HUES64 (cell line): Measurements from ENCODE around the gene MKNK2.

ENCODE experiments used
- H3K27ac ChIP-seq: 2 replicates; pipeline ENCODE4 v1.7.0; 2013; ENCODE audit warnings: low read depth, low read length, inconsistent platforms
- H3K27me3 ChIP-seq: 2 replicates; pipeline ENCODE4 v1.6.1; 2013; ENCODE audit warnings: mild to moderate bottlenecking, low read length; ENCODE audit not compliant: insufficient read depth
- H3K36me3 ChIP-seq: 2 replicates; pipeline ENCODE4 v1.6.1; 2013; ENCODE audit warnings: mild to moderate bottlenecking, low read length; ENCODE audit not compliant: insufficient read depth
- H3K4me1 ChIP-seq: 2 replicates; pipeline ENCODE4 v1.6.1; 2013; ENCODE audit warnings: mild to moderate bottlenecking, low read length, moderate library complexity; ENCODE audit not compliant: insufficient read depth
- H3K4me3 ChIP-seq: 2 replicates; pipeline ENCODE4 v1.5.1; 2013; ENCODE audit warnings: mild to moderate bottlenecking, low read length, moderate library complexity
- H3K9ac ChIP-seq: 2 replicates; pipeline ENCODE4 v1.6.1; 2013; ENCODE audit warnings: mild to moderate bottlenecking, low read depth, low read length
- H3K9me3 ChIP-seq: 2 replicates; pipeline ENCODE4 v1.6.1; 2013; ENCODE audit warnings: low read depth, low read length; ENCODE audit not compliant: insufficient read depth
- WGBS: fragments of 150-250, 120-280 bp; methylation state at CpG from one replicate; pipeline ENCODE4 v1.1.7; 2013; ENCODE audit warnings: missing lambda C conversion rate; 5-methylcytosine and 5-hydroxymethylcytosine counted together

The MKNK2 gene

GRCh38 chr19:2077833-2078619, 27.0 kb upstream of the MKNK2 start:
- Histone ChIP-seq H3K9ac (no peak overlapping the region), H3K9me3 (no peaks in the 10 kb centered on the region)

GRCh38 chr19:2077398-2077797, 26.4 kb upstream of the MKNK2 start:
- peaks cover 20% of the 10 kb centered on the region; the same call in 1 of the 2 replicates for H3K36me3 ChIP-seq
- H3K9me3 ChIP-seq, result no peaks in the 10 kb centered on the region
- WGBS, result 95% methylated on average over 7 of the region's 7 CpGs

More at GRCh38 chr19:2077833-2078619, 27.0 kb upstream of the MKNK2 start:
- Histone ChIP-seq H3K4me1 (no peaks in the 10 kb centered on the region), H3K4me3 (no peak overlapping the region), H3K36me3 (peaks cover 16% of the 10 kb centered on the region; the same call in 1 of the 2 replicates), H3K27ac (no peak overlapping the region), H3K27me3 (no peaks in the 10 kb centered on the region)
- 96% methylated on average over 44 of the region's 44 CpGs for WGBS

GRCh38 chr19:2076526-2076944, 25.5 kb upstream of the MKNK2 start:
- Histone ChIP-seq H3K27ac (no peak overlapping the region), H3K9me3 (no peaks in the 10 kb centered on the region), H3K4me1 (no peaks in the 10 kb centered on the region), H3K27me3 (no peaks in the 10 kb centered on the region), H3K4me3 (no peak overlapping the region), H3K36me3 (peaks cover 21% of the 10 kb centered on the region; the same call in 1 of the 2 replicates), H3K9ac (no peak overlapping the region)
- 96% methylated on average over 32 of the region's 32 CpGs for WGBS

More at GRCh38 chr19:2077398-2077797, 26.4 kb upstream of the MKNK2 start:
- Histone ChIP-seq H3K27ac (no peak overlapping the region), H3K9ac (no peak overlapping the region), H3K4me3 (no peak overlapping the region), H3K4me1 (no peaks in the 10 kb centered on the region), H3K27me3 (no peaks in the 10 kb centered on the region)

- Histone ChIP-seq H3K4me3 (no peak overlapping the region), H3K9me3 (no peaks in the 10 kb centered on the region), H3K27ac (no peak overlapping the region), H3K27me3 (no peaks in the 10 kb centered on the region), H3K9ac (no peak overlapping the region), H3K4me1 (no peaks in the 10 kb centered on the region), H3K36me3 (peaks cover 17% of the 10 kb centered on the region; the same call in 1 of the 2 replicates)
- 95% methylated on average over 32 of the region's 32 CpGs for WGBS
Observed at GRCh38 chr19:2072757-2073551, 21.9 kb upstream of the MKNK2 start.

GRCh38 chr19:2070986-2071673, 20.1 kb upstream of the MKNK2 start:
- Histone ChIP-seq H3K27ac (no peak overlapping the region), H3K9me3 (no peaks in the 10 kb centered on the region), H3K27me3 (no peaks in the 10 kb centered on the region), H3K36me3 (peaks cover 8% of the 10 kb centered on the region; the same call in 1 of the 2 replicates), H3K9ac (no peak overlapping the region), H3K4me3 (no peak overlapping the region), H3K4me1 (no peaks in the 10 kb centered on the region)
- WGBS, result 93% methylated on average over 19 of the region's 19 CpGs

- 94% methylated on average over 10 of the region's 10 CpGs for WGBS
- H3K27me3 ChIP-seq, result no peaks in the 10 kb centered on the region
- no peaks in the 10 kb centered on the region for H3K9me3 ChIP-seq
- H3K9ac ChIP-seq, result no peak overlapping the region
- peaks cover 8% of the 10 kb centered on the region; the same call in 1 of the 2 replicates for H3K36me3 ChIP-seq
- H3K27ac ChIP-seq, result no peak overlapping the region
- no peaks in the 10 kb centered on the region for H3K4me1 ChIP-seq
- H3K4me3 ChIP-seq, result no peak overlapping the region
Observed at GRCh38 chr19:2070436-2070827, 19.4 kb upstream of the MKNK2 start.

GRCh38 chr19:2064788-2065524, 13.9 kb upstream of the MKNK2 start:
- Histone ChIP-seq H3K4me3 (no peak overlapping the region), H3K27ac (no peak overlapping the region; the same call in 1 of the 2 replicates), H3K4me1 (peaks cover 15% of the 10 kb centered on the region; the same call in 1 of the 2 replicates), H3K9ac (no peak overlapping the region), H3K27me3 (no peaks in the 10 kb centered on the region), H3K9me3 (no peaks in the 10 kb centered on the region), H3K36me3 (no peaks in the 10 kb centered on the region)
- 93% methylated on average over 38 of the region's 38 CpGs for whole genome bisulfite sequencing

- H3K27ac ChIP-seq, result no peak overlapping the region; the same call in 1 of the 2 replicates
- WGBS, result 92% methylated on average over 13 of the region's 13 CpGs
- H3K4me3 ChIP-seq, result no peak overlapping the region
- no peak overlapping the region for H3K9ac ChIP-seq
- H3K27me3 ChIP-seq, result no peaks in the 10 kb centered on the region
- no peaks in the 10 kb centered on the region for H3K36me3 ChIP-seq
- H3K9me3 ChIP-seq, result no peaks in the 10 kb centered on the region
- H3K4me1 ChIP-seq, result peaks cover 21% of the 10 kb centered on the region; the same call in 1 of the 2 replicates
Observed at GRCh38 chr19:2064395-2064787, 13.3 kb upstream of the MKNK2 start.

- Histone ChIP-seq H3K27ac (no peak overlapping the region), H3K9me3 (no peaks in the 10 kb centered on the region), H3K4me1 (peaks cover 21% of the 10 kb centered on the region; the same call in 1 of the 2 replicates), H3K27me3 (no peaks in the 10 kb centered on the region), H3K36me3 (no peaks in the 10 kb centered on the region), H3K9ac (no peak overlapping the region), H3K4me3 (no peak overlapping the region)
- WGBS, result 92% methylated on average over 8 of the region's 8 CpGs
Observed at GRCh38 chr19:2063824-2064223, 12.8 kb upstream of the MKNK2 start.

GRCh38 chr19:2062770-2063169, 11.7 kb upstream of the MKNK2 start:
- H3K9ac ChIP-seq, result no peak overlapping the region
- H3K27ac ChIP-seq, result no peak overlapping the region

More at GRCh38 chr19:2062770-2063169, 11.7 kb upstream of the MKNK2 start:
- Histone ChIP-seq H3K4me1 (peaks cover 21% of the 10 kb centered on the region; the same call in 1 of the 2 replicates), H3K4me3 (no peak overlapping the region), H3K27me3 (no peaks in the 10 kb centered on the region), H3K9me3 (no peaks in the 10 kb centered on the region), H3K36me3 (no peaks in the 10 kb centered on the region)
- 93% methylated on average over 9 of the region's 9 CpGs for WGBS
